22Rv1 (cell line): ENCODE data around the gene NSUN3.

ENCODE experiments used
- H3K27ac ChIP-seq: fragments of 450-650 bp; 2 replicates; pipeline ENCODE4 v1.5.1; 2017
- CTCF ChIP-seq: fragments of 450-650 bp; IDR thresholded peaks from 2 replicates; pipeline ENCODE4 v1.5.1; 2017; ENCODE audit warnings: mild to moderate bottlenecking
- ZFX ChIP-seq: fragments of 450-650 bp; IDR thresholded peaks from 2 replicates; pipeline ENCODE4 v1.6.1; 2017; ENCODE audit warnings: antibody characterized with exemption, borderline replicate concordance

The NSUN3 gene

GRCh38 chr3:94062513-94063404, at the start of gene NSUN3, which contains the start of gene DHFR2:
Gene NSUN3, plus strand, starts transcription at chr3:94063061. Its CDS starts 66 bp downstream, at chr3:94063127.
Gene DHFR2, minus strand, starts transcription at chr3:94062916. Its CDS starts 1,405 bp downstream, at chr3:94061511.
- TF ChIP-seq ZFX, result no peak

GRCh38 chr3:94015025-94015424, 47.8 kb upstream of the NSUN3 start:
- TF ChIP-seq CTCF (no peak), ZFX (no peak)
- no peak overlapping the region for H3K27ac ChIP-seq

More at GRCh38 chr3:94062513-94063404, at the start of gene NSUN3, which contains the start of gene DHFR2:
- peak within 1 kb of the TSS; percentile 95 for H3K27ac ChIP-seq

GRCh38 chr3:94019659-94020058, 43.2 kb upstream of the NSUN3 start:
- TF ChIP-seq ZFX (no peak), CTCF (no peak)
- H3K27ac ChIP-seq, result no peak overlapping the region

- no peak overlapping the region for H3K27ac ChIP-seq
- TF ChIP-seq ZFX (no peak), CTCF (no peak)
These were observed 42.6 kb upstream of the NSUN3 start for GRCh38 chr3:94020293-94020692.

GRCh38 chr3:94024385-94024784, 38.5 kb upstream of the NSUN3 start:
- peak overlapping the region; percentile 69; the same call in 1 of the 2 replicates for H3K27ac ChIP-seq
- no peak for TF ChIP-seq CTCF
- no peak for TF ChIP-seq ZFX

GRCh38 chr3:94026623-94027022, 36.2 kb upstream of the NSUN3 start:
- TF ChIP-seq ZFX (no peak), CTCF (no peak)
- peak overlapping the region; percentile 69 for H3K27ac ChIP-seq

GRCh38 chr3:94028093-94028837, 34.6 kb upstream of the NSUN3 start, which contains the start of gene STX19:
Gene STX19, minus strand, starts transcription at chr3:94028597. Its CDS starts 13,328 bp downstream, at chr3:94015269.
- TF ChIP-seq CTCF (no peak), ZFX (no peak)

More at GRCh38 chr3:94028093-94028837, 34.6 kb upstream of the NSUN3 start, which contains the start of gene STX19:
- H3K27ac ChIP-seq, result peak within 1 kb of the TSS; percentile 69
